Gastrocnemius medialis (tissue), 4 donors: ENCODE data around the gene FUT7.

Experiments
- CTCF ChIP-seq, 5 experiments: fragments of 450-650 bp in 3 of 5; fragments of 200-600 bp in 2 of 5; sonication (generic) in 2 of 5; IDR thresholded peaks in 4 of 5; conservative IDR thresholded peaks in 1 of 5; 1 replicate in 4 of 5; 2 replicates in 1 of 5; pipeline ENCODE4 v1.5.1; 2016 to 2019; ENCODE audit warnings: antibody characterized with exemption in 5 of 5, mild to moderate bottlenecking in 3 of 5, moderate library complexity in 3 of 5
- POLR2A ChIP-seq, 2 donors: fragments of 450-650 bp; IDR thresholded peaks; one replicate each; pipeline ENCODE4 v1.6.1; 2017; ENCODE audit warnings: antibody characterized with exemption in 2 of 2, mild to moderate bottlenecking in 2 of 2, moderate library complexity in 2 of 2

GRCh38 chr9:137022662-137023008 lies 9.3 kb downstream of the FUT7 start:
- no peak for TF ChIP-seq CTCF (IDR thresholded peaks at IDR 0.05 in 4 of 5, conservative IDR thresholded peaks at IDR 0.05 in 1 of 5)
- TF ChIP-seq POLR2A (IDR thresholded peaks at IDR 0.05): no peak
